H9 (cell line): ENCODE results near the gene XXYLT1. TPM values are rescaled to one million over a fixed set of nuclear protein-coding genes. Genes with fewer than 3 reads are reported as not detected.
A peak's percentile ranks its signal among the peaks of the same experiment; 100 is the strongest.

ENCODE experiments used
- DNase-seq: peaks from one replicate; pipeline ENCODE4 v3.0.0-alpha.2; 2017
- H2AFZ ChIP-seq: one replicate; pipeline ENCODE4 v1.6.1; 2013; ENCODE audit warnings: mild to moderate bottlenecking, low read length, control low read depth, moderate library complexity
- H2AK5ac ChIP-seq: 2 replicates; pipeline ENCODE4 v1.6.1; 2013; ENCODE audit warnings: low read length, control low read depth, mixed read lengths; ENCODE audit not compliant: insufficient read length
- H2BK120ac ChIP-seq: one replicate; pipeline ENCODE4 v1.6.1; 2013; ENCODE audit warnings: low read depth, mild to moderate bottlenecking, low read length, control low read depth, inconsistent platforms; ENCODE audit not compliant: poor library complexity, severe bottlenecking
- H2BK12ac ChIP-seq: 2 replicates; pipeline ENCODE4 v1.6.1; 2013; ENCODE audit warnings: low read length, control low read depth, mixed read lengths, low read depth; ENCODE audit not compliant: insufficient read length
- H2BK15ac ChIP-seq: 2 replicates; pipeline ENCODE4 v1.6.1; 2013; ENCODE audit warnings: low read depth, low read length, control low read depth
- H2BK20ac ChIP-seq: one replicate; pipeline ENCODE4 v1.6.1; 2013; ENCODE audit warnings: low read depth, mild to moderate bottlenecking, low read length, control low read depth, inconsistent platforms; ENCODE audit not compliant: poor library complexity, severe bottlenecking
- H2BK5ac ChIP-seq: 2 replicates; pipeline ENCODE4 v1.6.1; 2013; ENCODE audit warnings: low read length, control low read depth, mixed read lengths; ENCODE audit not compliant: insufficient read length
- H3K14ac ChIP-seq: 2 replicates; pipeline ENCODE4 v1.6.1; 2013; ENCODE audit warnings: low read length, control low read depth; ENCODE audit not compliant: insufficient read depth
- H3K18ac ChIP-seq: 2 replicates; pipeline ENCODE4 v1.6.1; 2013; ENCODE audit warnings: low read depth, mild to moderate bottlenecking, mixed read lengths, low read length, control low read depth; ENCODE audit not compliant: insufficient read length
- H3K23ac ChIP-seq: 2 replicates; pipeline ENCODE4 v1.6.1; 2013; ENCODE audit warnings: low read length, control low read depth, mixed read lengths, low read depth; ENCODE audit not compliant: insufficient read length
- H3K23me2 ChIP-seq: 2 replicates; pipeline ENCODE4 v1.6.1; 2013; ENCODE audit warnings: low read depth, mild to moderate bottlenecking, mixed read lengths, low read length, control low read depth; ENCODE audit not compliant: insufficient read length, poor library complexity, severe bottlenecking
- H3K27ac ChIP-seq: 2 replicates; pipeline ENCODE4 v1.5.1; 2013; ENCODE audit warnings: low read length, control low read depth, mixed read lengths, low read depth; ENCODE audit not compliant: insufficient read length
- H3K27me3 ChIP-seq: 2 replicates; pipeline ENCODE4 v1.6.1; 2013; ENCODE audit warnings: low read length, control low read depth, inconsistent platforms; ENCODE audit not compliant: insufficient read depth
- H3K4ac ChIP-seq: 2 replicates; pipeline ENCODE4 v1.6.1; 2013; ENCODE audit warnings: low read depth, mild to moderate bottlenecking, control low read depth, inconsistent platforms, low read length, moderate library complexity
- H3K4me1 ChIP-seq: 2 replicates; pipeline ENCODE4 v1.6.1; 2013; ENCODE audit warnings: low read length, control low read depth, inconsistent platforms; ENCODE audit not compliant: insufficient read depth
- H3K4me2 ChIP-seq: 2 replicates; pipeline ENCODE4 v1.6.1; 2013; ENCODE audit warnings: low read length, control low read depth, mixed read lengths; ENCODE audit not compliant: insufficient read length, insufficient read depth
- H3K56ac ChIP-seq: 2 replicates; pipeline ENCODE4 v1.6.1; 2013; ENCODE audit warnings: low read depth, mild to moderate bottlenecking, mixed read lengths, low read length, control low read depth; ENCODE audit not compliant: insufficient read length
- H3K79me1 ChIP-seq: 2 replicates; pipeline ENCODE4 v1.6.1; 2013; ENCODE audit warnings: low read depth, mild to moderate bottlenecking, moderate library complexity, low read length, control low read depth, inconsistent platforms; ENCODE audit not compliant: insufficient read depth, poor library complexity, severe bottlenecking
- H3K79me2 ChIP-seq: 2 replicates; pipeline ENCODE4 v1.6.1; 2013; ENCODE audit warnings: low read length, control low read depth, inconsistent platforms; ENCODE audit not compliant: insufficient read depth
- H3K9ac ChIP-seq: 2 replicates; pipeline ENCODE4 v1.6.1; 2013; ENCODE audit warnings: low read length, control low read depth, mixed read lengths; ENCODE audit not compliant: insufficient read length; ENCODE audit errors: extremely low read depth
- H3K9me3 ChIP-seq: one replicate; pipeline ENCODE4 v1.6.1; 2013; ENCODE audit warnings: low read depth, low read length, inconsistent platforms; ENCODE audit not compliant: control insufficient read depth
- H3T11ph ChIP-seq: one replicate; pipeline ENCODE4 v1.6.1; 2013; ENCODE audit warnings: mild to moderate bottlenecking, low read length, control low read depth, inconsistent platforms
- H4K20me1 ChIP-seq: one replicate; pipeline ENCODE4 v1.6.1; 2013; ENCODE audit not compliant: control insufficient read depth, insufficient read length, insufficient read depth
- H4K5ac ChIP-seq: 2 replicates; pipeline ENCODE4 v1.6.1; 2013; ENCODE audit warnings: low read depth, mild to moderate bottlenecking, mixed read lengths, low read length, control low read depth; ENCODE audit not compliant: insufficient read length
- H4K8ac ChIP-seq: replicated peaks from 2 replicates; pipeline ENCODE4 v1.6.1; 2013; ENCODE audit warnings: low read length, control low read depth, mixed read lengths, low read depth; ENCODE audit not compliant: insufficient read length
- H4K91ac ChIP-seq: 2 replicates; pipeline ENCODE4 v1.6.1; 2013; ENCODE audit warnings: low read depth, mild to moderate bottlenecking, moderate library complexity, mixed read lengths, low read length, control low read depth; ENCODE audit not compliant: insufficient read length
- H3K27ac Mint-ChIP-seq, 3 experiments: 2 replicates in 2 of 3; 3 replicates in 1 of 3; pipeline ENCODE4 v1.8.0; 2020 to 2021; ENCODE audit warnings: mixed read lengths in 3 of 3, mild to moderate bottlenecking in 1 of 3, moderate library complexity in 1 of 3
- H3K27me3 Mint-ChIP-seq: 2 replicates; pipeline ENCODE4 v1.8.0; 2021; ENCODE audit warnings: low read depth, mild to moderate bottlenecking, moderate library complexity, mixed read lengths
- H3K36me3 Mint-ChIP-seq, 3 experiments: 2 replicates in 2 of 3; 3 replicates in 1 of 3; pipeline ENCODE4 v1.8.0; 2020 to 2021; ENCODE audit warnings: low read depth in 3 of 3, mixed read lengths in 3 of 3; ENCODE audit not compliant: insufficient read depth in 1 of 3
- H3K4me1 Mint-ChIP-seq, 2 experiments: 2 replicates each; pipeline ENCODE4 v1.8.0; 2020; ENCODE audit warnings: mixed read lengths in 2 of 2
- H3K4me3 Mint-ChIP-seq, 2 experiments: 2 replicates in 1 of 2; 3 replicates in 1 of 2; pipeline ENCODE4 v1.8.0; 2020 to 2021; ENCODE audit warnings: mild to moderate bottlenecking in 2 of 2, mixed read lengths in 2 of 2, moderate library complexity in 1 of 2
- H3K9me3 Mint-ChIP-seq, 2 experiments: 2 replicates in 1 of 2; 3 replicates in 1 of 2; pipeline ENCODE4 v1.8.0; 2020; ENCODE audit warnings: mild to moderate bottlenecking in 2 of 2, mixed read lengths in 2 of 2, moderate library complexity in 1 of 2
- CTCF ChIP-seq: fragments of 200-600 bp; sonication (generic); conservative IDR thresholded peaks from 3 replicates; pipeline ENCODE4 v1.8.0; 2021; ENCODE audit warnings: antibody characterized with exemption, mild to moderate bottlenecking
- WGBS: extraction: QIAGEN DNeasy Blood & Tissue Kit; methylation state at CpG from one replicate; pipeline ENCODE4 v1.1.7; 2013; ENCODE audit warnings: missing lambda C conversion rate, low lambda C conversion rate, mixed read lengths; ENCODE audit not compliant: insufficient read length; ENCODE audit errors: extremely low coverage; 5-methylcytosine and 5-hydroxymethylcytosine counted together
- total RNA-seq: library from RNA; stranded (reverse); gene quantifications from 2 replicates; pipeline ENCODE4 v1.2.1, GENCODE V29; 2021

Gene XXYLT1
- total RNA-seq, 1 experiment from 2014 or later: 22.7 TPM

- peaks cover 7% of the 10 kb centered on the region; the same call in 1 of the 2 replicates for H3K4me1 ChIP-seq
- Mint-ChIP-seq H3K4me3 (no peak overlapping the region), H3K4me1 (peaks cover 28 to 29% of the 10 kb centered on the region in 2 experiments), H3K27me3 (no peaks in the 10 kb centered on the region; the same call in none of the 2 replicates), H3K27ac (peak overlapping the region in 2 of 3 experiments; percentile 32 to 86; a peak in 3 of 7 replicates), H3K36me3 (no peaks in the 10 kb centered on the region), H3K9me3 (no peaks in the 10 kb centered on the region)
- H3K9me3 ChIP-seq: no peaks in the 10 kb centered on the region
- H3K79me1 ChIP-seq: no peaks in the 10 kb centered on the region
- H2AFZ ChIP-seq: no peak overlapping the region
- H3T11ph ChIP-seq: no peak overlapping the region
- no peaks in the 10 kb centered on the region for H3K27me3 ChIP-seq
- H3K9ac ChIP-seq: no peak overlapping the region
- DNase-seq: no peak
- H4K5ac ChIP-seq: no peak overlapping the region
- H3K4ac ChIP-seq: no peak overlapping the region
- no CpG with 5 or more reads among the region's 31 CpGs for WGBS
- no peak overlapping the region for H3K4me2 ChIP-seq
- no peak overlapping the region for H4K91ac ChIP-seq
- no peaks in the 10 kb centered on the region; the same call in 1 of the 2 replicates for H3K79me2 ChIP-seq
- H2AK5ac ChIP-seq: no peak overlapping the region
- H3K27ac ChIP-seq: no peak overlapping the region
- no peaks in the 10 kb centered on the region for H3K23me2 ChIP-seq
- H2BK120ac ChIP-seq: no peak overlapping the region
- no peak overlapping the region for H2BK5ac ChIP-seq
- no peak overlapping the region for H3K56ac ChIP-seq
- no peak overlapping the region for H2BK20ac ChIP-seq
- no peak overlapping the region for H3K18ac ChIP-seq
- H2BK15ac ChIP-seq: no peak overlapping the region
- no peak overlapping the region; the same call in 1 of the 2 replicates for H3K14ac ChIP-seq
- no peak overlapping the region for H4K8ac ChIP-seq
- no peaks in the 10 kb centered on the region for H4K20me1 ChIP-seq
- TF ChIP-seq CTCF: no peak
- H3K23ac ChIP-seq: no peak overlapping the region
- H2BK12ac ChIP-seq: no peak overlapping the region
Observed at GRCh38 chr3:195114786-195115599, 156.0 kb downstream of the XXYLT1 start.
